Choroid plexus epithelial cell (primary cell): ENCODE data around the gene RBMS3.
A peak's percentile ranks its signal among the peaks of the same experiment; 100 is the strongest.
"Not testable (repeated sequence)": the region's sequence is repeated elsewhere in the genome, so short reads cannot be mapped to it uniquely, and the experiment has no call there.

Experiments
- DNase-seq: peaks from one replicate; pipeline ENCODE4 v3.0.0-alpha.2; 2010; ENCODE audit warnings: low read depth
- H3K4me3 ChIP-seq: 2 replicates; pipeline ENCODE4 v1.5.1; 2011; ENCODE audit warnings: low read depth, mild to moderate bottlenecking, control low read depth, low read length, moderate library complexity
- CTCF ChIP-seq: conservative IDR thresholded peaks from 2 replicates; pipeline ENCODE4 v1.5.1; 2011; ENCODE audit warnings: low read depth, mild to moderate bottlenecking, control low read depth, inconsistent platforms, low read length, moderate library complexity

Gene RBMS3

DNA sequence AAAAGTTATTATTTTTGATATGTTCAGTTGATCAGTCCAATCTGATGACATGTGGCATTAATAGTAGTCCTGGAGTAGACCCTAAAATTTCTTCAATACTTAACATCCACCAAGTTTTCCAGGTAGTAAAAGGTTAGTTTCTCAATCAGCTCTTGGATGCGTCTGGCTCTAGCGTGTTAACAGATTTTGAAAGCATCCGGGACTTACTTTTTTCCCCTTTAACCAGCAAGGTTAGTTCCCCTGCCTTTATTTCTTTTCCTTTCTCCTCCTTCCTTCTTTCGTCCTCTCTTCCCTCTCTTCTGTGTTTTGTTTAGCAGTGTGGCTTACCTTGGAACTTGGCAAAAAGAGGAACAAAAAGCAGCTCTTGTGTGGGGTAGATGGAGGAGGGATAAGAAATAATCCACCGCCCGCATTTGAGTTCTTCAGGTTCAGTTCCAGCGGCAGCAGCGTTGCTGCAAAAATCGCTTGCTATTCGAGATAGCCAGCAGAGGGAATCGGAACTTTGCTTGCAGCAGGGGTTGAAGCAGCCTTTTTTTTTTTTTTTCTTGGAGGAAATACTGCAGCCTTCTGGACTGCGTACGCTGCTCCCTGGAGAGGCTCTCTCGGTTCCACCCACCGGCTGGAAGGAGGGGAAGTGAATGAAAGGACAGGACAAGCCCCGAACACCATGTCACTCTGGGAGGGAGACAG lies at the start of gene RBMS3:
Gene RBMS3 (plus strand): TSS at position 668 of the 690 bp plus-strand sequence.
- H3K4me3 ChIP-seq = peak within 1 kb of the TSS; percentile 76
- TF ChIP-seq CTCF = peak; percentile 85
- peak; percentile 98 for DNase-seq

- DNase-seq = peak; percentile 79
- not testable (repeated sequence) for H3K4me3 ChIP-seq
These were observed 47.7 kb upstream of the RBMS3 start for GRCh38 chr3:29233126-29233525.

DNA sequence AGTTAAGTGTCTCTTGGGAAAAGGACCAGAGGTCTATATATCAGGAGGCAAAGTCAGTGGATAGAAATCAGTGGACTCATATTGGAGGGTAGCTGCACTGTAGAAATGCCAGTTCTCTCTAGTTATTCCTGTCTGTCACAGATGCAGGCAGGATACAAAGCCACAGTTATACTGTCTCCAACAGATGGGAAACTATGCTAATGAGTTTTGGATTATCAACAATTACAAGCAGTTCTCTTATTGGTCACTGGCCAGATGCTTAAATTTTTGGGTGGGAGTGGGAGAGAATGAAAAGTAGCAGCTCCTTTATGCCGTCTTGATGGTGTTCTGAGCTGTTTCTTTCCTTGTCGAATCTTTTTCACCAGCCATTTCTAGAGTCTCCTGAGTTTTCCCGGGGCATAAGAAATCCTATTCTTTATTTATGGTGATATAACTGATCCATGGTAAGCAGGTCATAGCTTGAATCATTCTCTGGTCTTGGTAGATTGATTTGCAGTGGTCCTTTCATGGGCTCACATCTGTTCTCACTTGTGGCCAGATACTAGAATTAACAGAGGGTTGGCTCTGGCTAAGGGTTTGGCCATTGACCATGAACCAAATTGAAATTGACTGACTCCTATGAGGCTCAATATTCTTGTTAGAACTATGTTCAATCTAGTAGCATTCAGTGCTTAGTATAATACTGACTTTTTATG lies 44.6 kb upstream of the RBMS3 start:
- TF ChIP-seq CTCF = no peak
- DNase-seq = no peak
- no peak overlapping the region for H3K4me3 ChIP-seq

- TF ChIP-seq CTCF = no peak
- peak; percentile 41 for DNase-seq
- H3K4me3 ChIP-seq = no peak overlapping the region
These were observed 41.5 kb upstream of the RBMS3 start for GRCh38 chr3:29239376-29239775.

DNA sequence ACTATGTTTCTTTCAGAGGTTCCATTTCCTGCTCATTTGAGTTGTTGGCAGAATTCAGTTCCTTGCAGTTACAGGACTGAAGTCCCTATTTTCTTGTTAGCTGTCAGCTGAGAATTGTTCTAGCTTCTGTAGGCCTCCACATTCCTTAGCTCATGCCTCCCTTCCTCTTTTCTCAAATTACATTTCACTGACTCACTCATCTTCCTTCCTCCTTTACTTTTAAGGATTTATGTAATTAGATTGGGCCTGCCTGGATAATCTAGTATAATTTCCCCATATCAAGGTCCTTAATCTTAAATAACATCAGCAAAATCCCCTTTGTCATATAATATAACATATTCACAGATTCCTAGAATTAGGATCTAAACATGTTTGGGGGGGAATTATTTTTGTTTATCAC lies 40.6 kb upstream of the RBMS3 start:
- TF ChIP-seq CTCF = no peak
- peak; percentile 78 for DNase-seq
- no peak overlapping the region for H3K4me3 ChIP-seq

GRCh38 chr3:29240887-29241286 lies 40.0 kb upstream of the RBMS3 start:
- H3K4me3 ChIP-seq = no peak overlapping the region
- DNase-seq = no peak
- TF ChIP-seq CTCF = no peak

DNA sequence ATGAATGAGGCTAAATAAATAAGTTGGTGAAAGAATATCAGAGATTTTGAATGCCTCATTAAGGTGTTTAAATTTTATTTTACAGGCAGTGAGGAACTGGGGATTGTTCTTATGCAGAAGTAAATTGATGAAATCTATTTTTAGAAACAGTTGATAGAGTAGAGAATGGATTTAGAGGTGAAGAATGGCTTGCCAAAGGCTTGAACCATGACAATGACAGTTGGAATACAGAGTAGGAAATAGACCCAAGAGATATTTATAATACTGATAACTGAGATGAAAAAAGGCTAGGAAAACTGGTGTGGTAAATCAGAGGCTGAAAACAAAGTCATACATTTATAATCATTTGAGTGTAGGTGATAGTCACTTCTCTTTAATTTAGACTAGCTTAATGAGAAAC lies 39.0 kb upstream of the RBMS3 start:
- no peak overlapping the region for H3K4me3 ChIP-seq

More for the DNA sequence above, 39.0 kb upstream of the RBMS3 start:
- no peak for TF ChIP-seq CTCF
- no peak for DNase-seq
